GM21717 (cell line): ENCODE data around the gene SEC14L1.
"Not testable (repeated sequence)": the region's sequence is repeated elsewhere in the genome, so short reads cannot be mapped to it uniquely, and the experiment has no call there.

ENCODE experiments used
- ATAC-seq: cut with Tn5 transposase; IDR thresholded peaks from one replicate; pipeline ENCODE4 v1.9.1; 2021; ENCODE audit warnings: mild to moderate bottlenecking, moderate library complexity; ENCODE audit not compliant: unreplicated experiment

The SEC14L1 gene

DNA sequence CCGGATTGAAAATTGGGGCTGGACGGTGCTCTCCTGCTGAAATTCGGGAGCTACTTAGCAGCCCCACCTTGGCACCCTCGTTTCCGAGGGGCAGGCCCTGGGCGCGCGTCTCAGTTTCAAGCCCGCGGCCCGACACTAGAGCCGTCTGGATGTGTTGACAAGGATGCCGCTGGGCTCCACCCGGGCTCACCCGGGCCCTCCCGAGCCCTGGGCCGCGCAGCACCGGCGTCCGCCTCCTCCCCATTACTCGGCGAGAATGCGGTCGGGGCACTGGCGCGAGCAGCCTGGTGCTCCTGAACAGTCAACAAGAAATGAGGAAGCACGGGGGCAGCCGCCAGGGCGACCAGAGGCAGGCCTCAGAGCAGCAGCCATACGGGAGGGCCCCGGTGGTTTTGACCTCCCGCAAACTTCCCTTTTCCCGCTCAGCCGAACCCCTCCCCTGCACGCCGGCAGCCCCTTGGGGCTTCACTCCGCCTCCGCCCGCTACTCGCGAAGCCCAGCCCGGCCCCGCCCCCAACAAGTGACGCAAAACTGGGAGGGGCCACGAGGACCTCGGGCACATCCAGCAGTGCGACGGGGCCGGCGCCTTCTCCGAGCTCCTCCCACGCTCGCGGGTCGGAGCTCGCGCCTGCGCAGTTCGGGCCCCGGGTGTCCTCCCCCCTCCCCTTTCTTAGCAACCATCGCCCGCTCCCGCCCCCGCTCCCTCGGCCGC, 447 bp upstream of the SEC14L1 start:
- ATAC-seq: peak; percentile 69

DNA sequence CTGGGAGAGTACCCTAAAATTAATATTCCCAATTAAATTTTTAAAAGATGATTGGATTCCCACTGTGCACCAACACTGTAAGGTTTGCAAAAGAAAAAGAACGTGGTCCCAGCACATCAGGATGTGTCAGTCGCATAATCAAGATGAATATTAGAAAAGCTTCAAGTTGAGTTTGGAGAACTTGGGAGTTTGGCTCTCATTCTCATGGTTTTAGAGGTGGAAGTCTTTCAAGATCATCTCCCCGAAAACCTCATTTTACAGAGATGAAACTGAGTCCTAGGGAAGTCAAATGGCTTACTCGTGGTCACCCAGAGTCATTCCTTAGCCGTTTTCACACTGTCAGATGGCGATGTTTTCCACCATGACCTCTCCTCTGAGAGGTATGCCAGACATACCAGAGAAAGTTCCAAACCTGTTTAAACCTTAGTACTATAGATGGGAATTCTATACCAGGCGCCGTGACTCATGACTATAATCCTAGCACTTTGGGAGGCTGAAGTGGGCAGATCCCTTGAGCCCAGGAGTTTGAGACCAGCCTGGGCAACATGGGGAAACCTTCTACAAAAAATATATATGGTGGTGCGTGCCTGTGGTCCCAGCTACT, 1.2 kb downstream of the SEC14L1 start:
- ATAC-seq: no peak

GRCh38 chr17:77142689-77143088, 1.9 kb downstream of the SEC14L1 start:
- ATAC-seq: no peak

DNA sequence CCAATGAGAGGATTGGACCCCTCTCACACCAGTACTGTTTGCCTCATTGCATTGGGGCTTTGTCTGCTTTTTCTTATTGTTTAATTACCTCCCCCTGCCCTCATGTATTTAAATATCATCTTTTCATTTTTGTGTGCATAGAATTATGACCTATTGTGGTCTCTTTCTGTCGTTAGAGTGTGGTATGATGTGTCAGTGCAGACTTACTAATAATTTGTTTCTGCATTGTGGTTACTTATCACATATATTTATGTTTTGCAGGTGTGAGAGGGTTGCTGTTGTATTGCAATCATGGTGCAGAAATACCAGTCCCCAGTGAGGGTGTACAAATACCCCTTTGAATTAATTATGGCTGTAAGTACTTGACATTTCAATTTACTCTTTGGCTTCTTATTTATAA, 2.5 kb downstream of the SEC14L1 start:
- no peak for ATAC-seq

GRCh38 chr17:77144227-77144626, 3.5 kb downstream of the SEC14L1 start:
- no peak for ATAC-seq

DNA sequence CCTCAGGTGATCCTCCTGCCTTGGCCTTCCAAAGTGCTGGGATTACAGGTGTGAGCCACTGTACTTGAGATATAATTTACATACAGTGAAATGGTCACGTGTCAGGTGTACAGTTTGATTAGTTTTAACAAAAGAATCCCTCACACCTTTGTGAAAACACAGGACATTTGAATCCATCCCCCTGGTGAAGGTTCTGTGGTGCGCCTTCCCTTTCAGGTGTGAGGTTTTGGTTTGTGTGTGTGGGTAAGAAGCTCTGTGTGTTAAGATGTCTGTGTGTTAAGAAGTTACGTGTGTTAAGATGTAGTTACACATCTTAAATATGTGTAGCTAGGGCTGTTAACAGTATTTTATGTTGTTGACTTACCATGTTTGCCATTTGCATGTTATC, 4.4 kb downstream of the SEC14L1 start:
- ATAC-seq: no peak

GRCh38 chr17:77145612-77146245, 5.0 kb downstream of the SEC14L1 start:
- ATAC-seq: no peak

DNA sequence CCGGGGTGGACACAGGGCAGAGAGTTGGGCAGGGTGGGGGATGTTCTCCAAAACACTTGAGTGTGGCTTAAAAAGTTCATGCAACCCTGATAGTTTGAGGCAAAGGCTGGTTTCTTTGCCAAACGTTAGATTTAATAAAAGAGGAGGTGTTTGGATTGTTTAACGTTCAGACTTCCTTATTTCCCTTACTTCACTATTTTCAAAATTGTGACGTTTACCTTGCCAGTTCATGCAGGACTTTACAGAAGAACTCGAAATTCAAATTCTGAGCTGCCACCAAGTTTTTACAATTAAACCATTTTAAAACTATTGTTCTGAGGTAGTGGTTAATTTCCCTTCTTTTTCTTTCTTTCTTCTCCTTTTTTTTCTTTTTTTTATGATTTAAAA, 5.5 kb downstream of the SEC14L1 start:
- no peak for ATAC-seq

GRCh38 chr17:77146882-77147281, 6.1 kb downstream of the SEC14L1 start:
- ATAC-seq: no peak

DNA sequence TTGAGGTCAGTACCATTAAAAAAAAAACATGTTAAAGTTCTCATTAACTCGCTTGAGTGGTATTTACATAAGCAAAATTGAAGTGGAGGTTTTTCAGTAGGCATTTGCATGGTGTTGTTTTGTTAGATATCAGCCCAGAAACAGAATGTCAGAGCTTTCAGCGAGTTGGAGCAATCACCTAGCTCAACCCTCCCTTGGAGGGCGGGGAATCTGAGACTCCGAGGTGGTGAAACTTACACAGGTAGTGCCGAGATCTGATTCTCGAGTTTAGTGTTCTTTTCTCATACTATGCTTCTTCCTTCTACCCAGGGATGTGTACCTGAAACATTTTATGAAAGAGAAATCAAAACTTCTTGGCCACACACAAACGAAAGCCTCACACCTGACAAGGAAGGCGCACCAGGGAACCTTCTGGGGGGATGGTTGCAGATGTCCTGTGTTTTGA, 6.6 kb downstream of the SEC14L1 start:
- ATAC-seq: peak; percentile 46

DNA sequence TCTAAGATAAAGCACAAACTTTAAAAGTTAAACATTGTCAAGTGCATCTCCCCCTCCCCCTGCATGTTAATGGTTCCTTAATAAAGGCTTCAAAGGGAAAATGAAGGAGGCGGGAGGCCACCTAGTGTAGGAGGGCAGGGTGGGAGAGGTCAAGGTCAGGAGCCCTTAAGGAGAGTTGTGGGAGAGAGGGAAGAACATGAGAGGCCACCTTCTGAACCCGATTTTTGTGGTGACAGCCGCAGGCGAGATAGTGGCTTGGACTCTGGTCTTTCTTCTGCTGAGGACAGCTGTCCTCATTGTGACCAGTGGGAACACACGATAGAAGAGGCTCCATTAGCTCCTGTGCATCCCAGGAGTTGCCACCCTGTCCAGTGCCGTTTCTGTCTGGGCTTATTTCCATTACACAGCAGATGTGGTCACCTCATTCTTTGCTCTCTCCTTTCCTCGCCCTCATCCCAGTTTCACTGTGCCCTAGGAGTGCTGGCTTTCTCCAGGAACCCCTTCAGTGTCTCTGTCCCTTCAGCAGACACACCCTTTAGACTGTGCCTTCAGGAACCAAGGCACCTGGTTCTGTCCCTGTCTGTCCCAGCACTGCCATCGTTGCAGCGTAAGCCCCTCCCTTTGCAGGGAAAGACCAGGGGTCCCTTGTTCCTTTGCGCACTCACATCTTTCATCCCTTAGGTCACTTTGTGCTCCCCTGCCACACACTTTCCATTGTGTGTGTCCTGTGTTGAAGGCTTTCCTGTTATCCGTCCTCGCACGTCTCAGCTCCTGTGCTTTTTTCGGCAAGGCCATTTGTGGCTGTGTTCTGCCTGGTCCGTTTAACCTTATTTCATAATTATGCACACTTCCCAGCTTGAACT, 7.5 kb downstream of the SEC14L1 start:
- ATAC-seq: no peak

- no peak for ATAC-seq
Observed at GRCh38 chr17:77148940-77149510, 8.3 kb downstream of the SEC14L1 start.

DNA sequence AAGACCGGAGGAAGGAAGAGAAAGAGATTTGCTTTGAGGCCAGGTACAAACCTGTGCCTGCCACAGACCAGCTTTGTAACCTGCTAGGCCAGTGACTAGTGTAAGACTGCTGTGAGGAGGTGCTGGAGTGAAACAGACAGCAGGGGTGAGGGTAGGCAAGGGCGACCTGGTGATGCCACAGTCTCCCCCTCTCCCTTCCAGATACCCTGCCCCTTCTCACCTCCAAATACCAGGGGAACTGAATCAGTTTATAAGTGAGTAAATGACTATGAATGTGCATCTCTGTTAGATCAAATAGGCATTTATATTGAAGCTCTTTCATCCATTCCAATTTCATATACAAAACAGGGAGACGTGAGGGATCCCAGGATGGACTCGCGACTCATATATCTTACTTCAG, 9.4 kb downstream of the SEC14L1 start:
- no peak for ATAC-seq

DNA sequence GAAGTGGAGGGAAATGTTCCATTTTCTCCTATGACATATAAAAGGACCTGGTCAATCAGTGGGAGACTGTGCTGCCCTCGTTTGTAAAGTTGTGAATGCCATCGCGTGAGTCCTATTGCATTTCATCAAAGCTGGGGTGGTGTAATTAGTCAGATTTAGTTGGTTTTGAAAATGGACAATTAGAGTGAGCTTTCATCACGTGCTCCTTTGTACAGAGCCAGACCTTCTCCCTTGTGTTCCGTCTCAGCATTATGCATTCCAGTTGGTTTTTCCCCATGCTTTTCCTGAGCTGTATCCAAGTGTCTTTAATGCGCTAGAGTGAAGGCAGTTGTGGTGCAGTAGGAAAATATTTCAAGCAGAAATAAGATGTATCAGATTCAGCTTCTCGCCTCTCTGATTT, 10.4 kb downstream of the SEC14L1 start:
- no peak for ATAC-seq

GRCh38 chr17:77152056-77152455, 11.3 kb downstream of the SEC14L1 start:
- not testable (repeated sequence) for ATAC-seq

DNA sequence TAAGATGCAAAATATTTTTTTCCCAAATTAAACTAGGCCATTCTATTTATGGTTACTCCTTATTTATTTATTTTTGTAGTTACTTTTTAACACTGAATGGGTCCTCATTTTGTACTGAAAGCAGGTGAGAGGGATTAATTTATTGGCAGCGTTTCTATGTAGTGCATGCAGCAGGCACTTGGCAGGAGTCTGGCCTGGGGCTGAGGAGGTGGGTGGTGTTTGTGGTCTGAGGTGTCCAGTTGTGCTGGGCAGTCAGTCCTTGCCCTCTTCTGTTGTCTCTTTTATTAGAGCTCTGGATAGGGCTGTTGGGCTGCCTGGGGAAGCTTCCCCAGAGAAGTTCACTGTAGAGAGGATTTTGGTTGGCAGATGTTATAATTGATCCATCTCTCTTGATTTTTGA, 12.7 kb downstream of the SEC14L1 start:
- ATAC-seq: no peak

DNA sequence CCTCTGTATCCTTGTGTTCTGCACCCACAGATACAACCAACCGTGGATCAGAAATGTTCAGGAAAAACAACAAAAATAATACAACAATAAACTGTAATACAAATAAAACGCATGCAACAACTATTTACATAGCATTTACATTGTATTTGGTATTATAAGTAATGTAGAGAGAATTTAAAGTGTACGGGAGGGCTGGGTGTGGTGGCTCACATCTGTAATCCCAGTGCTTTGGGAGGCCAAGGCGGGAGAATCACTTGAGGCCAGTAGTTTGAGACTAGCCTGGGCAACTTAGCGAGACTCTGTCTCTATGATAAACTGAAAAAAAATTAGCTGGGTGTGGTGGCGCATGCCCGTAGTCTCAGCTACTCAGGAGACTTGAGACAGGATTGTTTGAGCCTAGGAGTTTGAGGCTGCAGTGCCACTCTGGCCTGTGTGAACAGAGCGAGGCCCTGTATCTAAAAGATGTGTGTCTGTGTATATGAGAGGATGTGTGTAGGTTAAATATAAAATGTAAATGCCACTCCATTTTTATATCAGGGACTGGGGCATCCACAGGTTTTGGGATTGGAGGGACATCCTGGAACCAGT, 13.3 kb downstream of the SEC14L1 start:
- no peak for ATAC-seq

- ATAC-seq: no peak
Observed at GRCh38 chr17:77155125-77155524, 14.4 kb downstream of the SEC14L1 start.

GRCh38 chr17:77157766-77158165, 17.0 kb downstream of the SEC14L1 start:
- ATAC-seq: not testable (repeated sequence)

- no peak for ATAC-seq
Observed at GRCh38 chr17:77160091-77160874, 19.5 kb downstream of the SEC14L1 start.
